ENCODE data around the gene ZNF182.

DNA sequence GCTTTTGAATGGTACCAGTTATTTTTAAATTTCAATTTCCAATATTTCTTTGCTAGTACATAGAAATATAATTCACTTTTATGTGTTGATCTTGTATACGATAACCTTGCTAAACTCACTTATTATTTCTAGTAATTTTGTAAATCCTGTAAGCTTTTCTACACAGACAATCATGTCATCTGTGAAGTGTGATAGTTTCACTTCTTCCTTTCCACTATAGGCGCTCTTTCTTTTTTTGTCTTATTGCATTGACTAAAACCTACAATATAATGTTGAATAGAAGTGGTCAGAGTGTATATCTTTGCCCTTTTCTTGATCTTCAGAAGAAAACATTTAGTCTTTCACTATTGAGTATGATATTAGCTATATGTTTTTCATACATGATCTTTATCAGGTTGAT is 76.6 kb downstream of the ZNF182 start:
- TF ChIP-seq, protein P1, sequence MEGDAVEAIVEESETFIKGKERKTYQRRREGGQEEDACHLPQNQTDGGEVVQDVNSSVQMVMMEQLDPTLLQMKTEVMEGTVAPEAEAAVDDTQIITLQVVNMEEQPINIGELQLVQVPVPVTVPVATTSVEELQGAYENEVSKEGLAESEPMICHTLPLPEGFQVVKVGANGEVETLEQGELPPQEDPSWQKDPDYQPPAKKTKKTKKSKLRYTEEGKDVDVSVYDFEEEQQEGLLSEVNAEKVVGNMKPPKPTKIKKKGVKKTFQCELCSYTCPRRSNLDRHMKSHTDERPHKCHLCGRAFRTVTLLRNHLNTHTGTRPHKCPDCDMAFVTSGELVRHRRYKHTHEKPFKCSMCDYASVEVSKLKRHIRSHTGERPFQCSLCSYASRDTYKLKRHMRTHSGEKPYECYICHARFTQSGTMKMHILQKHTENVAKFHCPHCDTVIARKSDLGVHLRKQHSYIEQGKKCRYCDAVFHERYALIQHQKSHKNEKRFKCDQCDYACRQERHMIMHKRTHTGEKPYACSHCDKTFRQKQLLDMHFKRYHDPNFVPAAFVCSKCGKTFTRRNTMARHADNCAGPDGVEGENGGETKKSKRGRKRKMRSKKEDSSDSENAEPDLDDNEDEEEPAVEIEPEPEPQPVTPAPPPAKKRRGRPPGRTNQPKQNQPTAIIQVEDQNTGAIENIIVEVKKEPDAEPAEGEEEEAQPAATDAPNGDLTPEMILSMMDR (IDR thresholded peaks at IDR 0.05; ENCODE audit: borderline replicate concordance, extremely low read depth, low read length, poor library complexity, severe bottlenecking): no peak
- TF ChIP-seq EZH2 (IDR thresholded peaks at IDR 0.05; ENCODE audit: borderline replicate concordance, low read depth, low read length, severe bottlenecking): no peak

Data from DND-41 (cell line).